HEK293T (cell line): ENCODE data around the gene C2orf78.

ENCODE experiments used
- BHLHE40 ChIP-seq: fragments of 450-650 bp; IDR thresholded peaks from 2 replicates; pipeline ENCODE4 v1.6.1; 2016; ENCODE audit warnings: mild to moderate bottlenecking, moderate library complexity, borderline replicate concordance
- CTBP1 ChIP-seq: fragments of 450-650 bp; IDR thresholded peaks from 2 replicates; pipeline ENCODE4 v1.6.1; 2016; ENCODE audit warnings: borderline replicate concordance
- ELF4 ChIP-seq: fragments of 450-650 bp; IDR thresholded peaks from 2 replicates; pipeline ENCODE4 v1.6.1; 2017; ENCODE audit warnings: antibody characterized with exemption
- FOXM1 ChIP-seq: fragments of 450-650 bp; IDR thresholded peaks from 2 replicates; pipeline ENCODE4 v1.6.1; 2017; ENCODE audit warnings: mild to moderate bottlenecking, borderline replicate concordance
- HDGF ChIP-seq: fragments of 450-650 bp; IDR thresholded peaks from 2 replicates; pipeline ENCODE4 v1.6.1; 2017; ENCODE audit warnings: antibody characterized with exemption, borderline replicate concordance
- LEF1 ChIP-seq: fragments of 450-650 bp; IDR thresholded peaks from 2 replicates; pipeline ENCODE4 v1.6.1; 2017; ENCODE audit warnings: mild to moderate bottlenecking, borderline replicate concordance
- SP1 ChIP-seq: fragments of 450-650 bp; IDR thresholded peaks from 2 replicates; pipeline ENCODE4 v1.6.1; 2017
- SUZ12 ChIP-seq: fragments of 450-650 bp; IDR thresholded peaks from 2 replicates; pipeline ENCODE4 v1.6.1; 2016; ENCODE audit warnings: mild to moderate bottlenecking
- TARDBP ChIP-seq: fragments of 450-650 bp; IDR thresholded peaks from 2 replicates; pipeline ENCODE4 v1.6.1; 2016
- TF ChIP-seq, protein P1 (sequence below): fragments of 450-650 bp; IDR thresholded peaks from 2 replicates; pipeline ENCODE4 v1.6.1; 2016

DNA sequence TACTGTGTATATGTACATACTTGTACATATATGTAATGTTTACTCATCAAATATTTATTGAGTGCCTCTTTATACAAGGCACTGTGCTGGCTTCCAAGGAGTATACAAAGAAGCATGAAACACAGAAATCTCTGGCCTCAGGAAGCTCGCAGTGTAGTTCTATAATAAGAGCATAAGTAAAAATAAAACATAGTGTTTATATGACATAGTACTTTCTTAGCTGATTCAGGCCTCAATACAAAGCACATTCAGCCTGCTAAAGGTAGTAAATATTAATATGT is 58.7 kb downstream of the C2orf78 start:
- TF ChIP-seq ELF4 (no peak), CTBP1 (no peak), SUZ12 (no peak), TARDBP (no peak), SP1 (no peak), LEF1 (no peak), HDGF (no peak), FOXM1 (no peak), BHLHE40 (no peak)
- TF ChIP-seq, protein P1, sequence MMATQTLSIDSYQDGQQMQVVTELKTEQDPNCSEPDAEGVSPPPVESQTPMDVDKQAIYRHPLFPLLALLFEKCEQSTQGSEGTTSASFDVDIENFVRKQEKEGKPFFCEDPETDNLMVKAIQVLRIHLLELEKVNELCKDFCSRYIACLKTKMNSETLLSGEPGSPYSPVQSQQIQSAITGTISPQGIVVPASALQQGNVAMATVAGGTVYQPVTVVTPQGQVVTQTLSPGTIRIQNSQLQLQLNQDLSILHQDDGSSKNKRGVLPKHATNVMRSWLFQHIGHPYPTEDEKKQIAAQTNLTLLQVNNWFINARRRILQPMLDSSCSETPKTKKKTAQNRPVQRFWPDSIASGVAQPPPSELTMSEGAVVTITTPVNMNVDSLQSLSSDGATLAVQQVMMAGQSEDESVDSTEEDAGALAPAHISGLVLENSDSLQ, result no peak
